WERI-Rb-1 (cell line): ENCODE data around the gene DSTN.

Experiments
- DNase-seq: peaks from one replicate; pipeline ENCODE4 v3.0.0-alpha.2; 2020
- H3K27ac ChIP-seq: fragments of 250-450 bp; sonication (Bioruptor Pico); 2 replicates; pipeline ENCODE4 v1.5.1; 2020; ENCODE audit warnings: mild to moderate bottlenecking, moderate library complexity
- H3K27me3 ChIP-seq: fragments of 250-450 bp; sonication (Bioruptor Pico); 2 replicates; pipeline ENCODE4 v1.5.1; 2021; ENCODE audit warnings: mild to moderate bottlenecking, low read depth, moderate library complexity; ENCODE audit not compliant: insufficient read depth, severe bottlenecking
- H3K36me3 ChIP-seq: fragments of 250-450 bp; sonication (Bioruptor Pico); 2 replicates; pipeline ENCODE4 v1.5.1; 2020; ENCODE audit warnings: mild to moderate bottlenecking, moderate library complexity
- H3K4me3 ChIP-seq: 2 replicates; pipeline ENCODE4 v1.5.1; 2011; ENCODE audit warnings: low read depth, mild to moderate bottlenecking, control low read depth, low read length
- H3K9me3 ChIP-seq: fragments of 250-450 bp; sonication (Bioruptor Pico); 2 replicates; pipeline ENCODE4 v1.5.1; 2021; ENCODE audit warnings: mild to moderate bottlenecking, moderate library complexity; ENCODE audit not compliant: severe bottlenecking
- TF ChIP-seq, protein P1 (sequence below): IDR thresholded peaks from 2 replicates; pipeline ENCODE4 v1.5.1; 2011; ENCODE audit warnings: low read depth, mild to moderate bottlenecking, control low read depth, inconsistent platforms, low read length

DSTN gene

DNA sequence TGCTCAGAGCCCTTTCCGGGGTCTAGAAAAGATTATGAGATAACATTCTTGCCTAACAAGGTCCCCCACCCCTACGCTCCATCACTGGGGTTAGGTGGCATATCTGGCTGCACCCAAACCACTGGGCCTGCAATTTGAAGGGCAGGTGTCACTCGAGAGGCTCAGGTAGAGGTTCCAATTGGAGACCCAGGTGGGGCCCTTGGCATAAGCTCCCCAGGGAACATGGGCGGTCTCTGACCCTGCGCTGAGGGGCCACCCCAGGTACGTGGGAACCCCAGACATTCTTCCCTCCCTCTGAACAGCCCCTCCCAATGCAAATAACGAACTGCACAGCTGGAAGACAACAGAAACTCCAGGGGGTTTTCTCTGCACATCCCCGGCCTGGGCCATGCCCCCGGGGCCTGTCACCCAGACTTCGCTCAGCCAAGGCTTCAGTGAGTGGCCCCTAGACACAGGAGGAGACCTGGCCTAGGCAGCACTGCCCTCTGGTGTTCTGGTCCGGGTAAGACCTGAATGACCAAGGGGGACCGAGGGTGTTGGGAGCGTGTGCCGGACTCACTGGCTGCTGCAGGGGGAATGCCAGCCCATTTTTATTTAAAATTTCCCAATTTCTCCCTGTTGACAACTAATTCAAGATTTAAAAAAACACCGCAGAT, 47.5 kb downstream of the DSTN start:
- Histone ChIP-seq H3K27me3 (no peaks in the 10 kb centered on the region), H3K36me3 (peaks cover 3% of the 10 kb centered on the region), H3K27ac (no peak overlapping the region), H3K9me3 (no peaks in the 10 kb centered on the region), H3K4me3 (no peak overlapping the region)
- DNase-seq, result peak; percentile 70
- TF ChIP-seq, protein P1, sequence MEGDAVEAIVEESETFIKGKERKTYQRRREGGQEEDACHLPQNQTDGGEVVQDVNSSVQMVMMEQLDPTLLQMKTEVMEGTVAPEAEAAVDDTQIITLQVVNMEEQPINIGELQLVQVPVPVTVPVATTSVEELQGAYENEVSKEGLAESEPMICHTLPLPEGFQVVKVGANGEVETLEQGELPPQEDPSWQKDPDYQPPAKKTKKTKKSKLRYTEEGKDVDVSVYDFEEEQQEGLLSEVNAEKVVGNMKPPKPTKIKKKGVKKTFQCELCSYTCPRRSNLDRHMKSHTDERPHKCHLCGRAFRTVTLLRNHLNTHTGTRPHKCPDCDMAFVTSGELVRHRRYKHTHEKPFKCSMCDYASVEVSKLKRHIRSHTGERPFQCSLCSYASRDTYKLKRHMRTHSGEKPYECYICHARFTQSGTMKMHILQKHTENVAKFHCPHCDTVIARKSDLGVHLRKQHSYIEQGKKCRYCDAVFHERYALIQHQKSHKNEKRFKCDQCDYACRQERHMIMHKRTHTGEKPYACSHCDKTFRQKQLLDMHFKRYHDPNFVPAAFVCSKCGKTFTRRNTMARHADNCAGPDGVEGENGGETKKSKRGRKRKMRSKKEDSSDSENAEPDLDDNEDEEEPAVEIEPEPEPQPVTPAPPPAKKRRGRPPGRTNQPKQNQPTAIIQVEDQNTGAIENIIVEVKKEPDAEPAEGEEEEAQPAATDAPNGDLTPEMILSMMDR, result peak; percentile 81

DNA sequence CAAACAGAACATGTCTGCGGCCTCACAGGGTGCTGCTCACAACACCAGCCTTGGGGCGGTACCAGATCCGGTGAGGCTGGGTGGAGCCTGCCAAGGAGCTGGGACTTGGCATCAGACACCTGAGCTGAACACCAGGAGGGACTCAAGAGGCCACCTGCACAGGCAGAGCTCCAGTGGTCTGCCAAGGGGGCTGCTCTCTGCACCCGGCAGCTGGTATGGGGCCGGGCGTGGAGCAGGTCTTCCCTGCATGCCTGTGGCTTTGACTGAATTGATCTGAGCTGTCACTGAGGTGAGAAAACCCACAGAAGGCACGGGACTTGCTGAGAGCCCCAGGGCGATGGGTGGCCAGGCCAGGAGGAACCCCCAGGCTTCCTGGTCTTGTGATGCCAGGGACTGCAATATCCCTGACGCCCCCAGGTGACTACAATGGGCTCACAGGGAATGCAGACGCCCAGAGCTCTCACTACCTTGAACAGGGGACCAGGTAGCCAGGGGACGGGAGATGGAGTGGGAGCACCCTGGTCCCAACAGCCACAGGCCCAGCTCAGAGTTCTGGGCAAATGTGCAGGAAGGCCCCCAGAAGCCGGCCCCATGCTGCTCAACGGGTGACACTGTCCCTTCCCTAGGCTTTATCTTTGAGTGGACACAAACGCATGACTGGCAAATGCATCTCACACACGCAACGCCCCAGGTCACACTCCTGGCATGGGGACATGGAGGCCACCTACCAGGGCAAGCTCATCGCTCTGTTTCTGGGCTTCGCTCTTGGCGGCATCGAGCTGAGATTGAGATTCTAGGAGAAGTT, 48.2 kb downstream of the DSTN start:
- Histone ChIP-seq H3K4me3 (no peak overlapping the region), H3K27me3 (no peaks in the 10 kb centered on the region), H3K36me3 (peaks cover 3% of the 10 kb centered on the region), H3K27ac (no peak overlapping the region), H3K9me3 (no peaks in the 10 kb centered on the region)
- TF ChIP-seq, protein P1, result no peak
- no peak for DNase-seq

DNA sequence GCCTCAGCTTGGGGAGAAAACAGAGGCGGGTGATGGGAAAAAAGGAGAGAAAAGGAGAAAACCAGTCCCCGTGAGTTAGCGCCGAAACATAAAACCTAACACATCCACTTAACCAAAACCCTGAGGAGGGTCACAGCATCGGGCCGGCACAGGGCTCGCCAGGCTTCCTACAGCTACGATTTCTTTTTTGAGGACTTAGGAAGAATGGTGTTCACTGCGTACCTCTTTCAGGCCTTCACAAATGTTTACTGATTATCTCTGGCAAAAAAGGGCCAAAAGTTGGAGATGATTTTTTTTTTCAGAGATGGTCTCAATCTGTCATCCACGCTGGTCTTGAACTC, 48.8 kb downstream of the DSTN start:
- H3K36me3 ChIP-seq, result peaks cover 3% of the 10 kb centered on the region
- no peaks in the 10 kb centered on the region for H3K27me3 ChIP-seq
- no peak overlapping the region for H3K4me3 ChIP-seq
- H3K27ac ChIP-seq, result no peak overlapping the region
- TF ChIP-seq, protein P1, result no peak
- H3K9me3 ChIP-seq, result no peaks in the 10 kb centered on the region
- DNase-seq, result no peak

DNA sequence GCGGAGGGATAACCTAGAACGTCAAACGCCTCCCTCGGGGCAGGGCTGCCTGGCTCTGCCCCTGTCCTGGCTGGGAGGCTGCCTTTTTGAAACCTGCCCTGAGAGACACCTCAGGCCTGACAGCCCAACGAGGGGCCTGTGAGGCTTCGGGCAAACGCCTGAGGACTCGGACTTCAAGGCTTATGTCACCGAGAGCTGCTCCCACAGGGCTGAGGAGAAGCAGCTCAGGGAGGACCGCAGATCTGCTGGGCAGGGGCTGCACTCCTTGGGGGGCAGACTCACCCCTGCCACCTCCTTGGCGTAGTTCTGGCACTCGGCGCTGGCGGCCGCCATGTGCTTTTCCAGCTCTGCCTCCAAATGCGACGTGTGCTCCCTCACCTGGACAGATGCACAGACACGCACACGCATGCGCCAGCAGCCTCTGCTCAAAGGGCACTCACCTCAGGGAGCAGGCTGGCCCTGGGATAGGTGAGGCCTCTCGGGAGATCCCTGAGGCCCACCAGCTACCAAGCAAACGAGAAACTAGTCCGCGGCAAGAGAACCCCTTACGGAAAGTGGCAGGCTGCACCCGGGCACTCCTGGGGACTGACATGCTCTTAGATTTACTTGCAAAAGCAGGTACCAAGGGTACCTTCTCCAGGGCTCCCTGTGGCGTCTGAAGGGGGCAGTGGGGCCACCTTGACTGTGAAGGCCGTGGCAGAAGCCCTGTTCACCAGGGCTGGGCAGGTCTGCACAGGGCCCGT, 49.6 kb downstream of the DSTN start:
- H3K9me3 ChIP-seq, result no peaks in the 10 kb centered on the region
- TF ChIP-seq, protein P1, result no peak
- H3K27ac ChIP-seq, result no peak overlapping the region
- H3K4me3 ChIP-seq, result no peak overlapping the region
- H3K36me3 ChIP-seq, result peaks cover 9% of the 10 kb centered on the region
- DNase-seq, result no peak
- no peaks in the 10 kb centered on the region for H3K27me3 ChIP-seq

DNA sequence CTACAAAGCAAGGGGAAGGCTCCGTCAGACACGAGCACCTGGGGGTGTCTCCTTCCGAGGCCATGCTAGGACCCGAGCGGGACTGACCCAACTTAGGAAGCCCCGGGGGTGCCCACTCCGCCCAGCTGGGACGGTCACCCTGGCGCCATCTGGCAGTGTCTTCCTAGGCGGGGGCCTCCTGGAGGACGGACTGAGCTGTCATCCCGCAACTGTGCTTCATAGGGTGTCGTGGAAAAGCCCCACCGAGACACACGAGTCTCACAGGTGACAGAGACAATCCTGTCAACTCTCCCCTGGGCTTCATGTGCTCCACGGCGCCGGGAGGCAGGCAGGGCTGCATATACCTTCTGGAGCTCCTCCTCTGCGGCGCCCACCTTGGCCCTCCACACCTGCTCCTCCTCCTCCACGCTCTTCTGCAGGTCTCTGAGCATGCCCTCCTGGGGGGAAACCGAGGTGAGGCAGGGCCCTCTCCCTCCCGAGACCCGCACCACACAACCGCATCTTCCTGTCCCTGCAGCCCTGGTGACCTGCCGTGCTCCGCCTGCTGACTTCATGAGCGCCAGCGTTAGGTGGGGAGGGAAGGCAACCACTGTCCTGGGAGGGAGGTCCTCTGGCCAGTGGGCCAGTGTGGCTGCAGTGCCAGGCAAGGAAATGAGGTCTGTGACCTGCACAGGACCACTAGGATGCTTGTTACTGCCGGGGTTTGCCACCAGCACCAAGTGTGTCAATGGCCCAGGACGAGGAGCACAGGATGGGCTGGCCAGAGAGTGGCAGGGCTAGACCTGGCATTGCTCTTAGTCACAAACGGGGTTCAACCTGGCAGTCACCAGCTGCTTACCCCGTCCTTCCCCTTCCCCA, 50.7 kb downstream of the DSTN start:
- Histone ChIP-seq H3K4me3 (no peak overlapping the region), H3K27me3 (no peaks in the 10 kb centered on the region), H3K9me3 (no peaks in the 10 kb centered on the region), H3K36me3 (peaks cover 9% of the 10 kb centered on the region), H3K27ac (no peak overlapping the region)
- TF ChIP-seq, protein P1, result no peak
- no peak for DNase-seq
